Measurements from ENCODE around the gene ARHGAP28.

The ARHGAP28 gene, protein sequence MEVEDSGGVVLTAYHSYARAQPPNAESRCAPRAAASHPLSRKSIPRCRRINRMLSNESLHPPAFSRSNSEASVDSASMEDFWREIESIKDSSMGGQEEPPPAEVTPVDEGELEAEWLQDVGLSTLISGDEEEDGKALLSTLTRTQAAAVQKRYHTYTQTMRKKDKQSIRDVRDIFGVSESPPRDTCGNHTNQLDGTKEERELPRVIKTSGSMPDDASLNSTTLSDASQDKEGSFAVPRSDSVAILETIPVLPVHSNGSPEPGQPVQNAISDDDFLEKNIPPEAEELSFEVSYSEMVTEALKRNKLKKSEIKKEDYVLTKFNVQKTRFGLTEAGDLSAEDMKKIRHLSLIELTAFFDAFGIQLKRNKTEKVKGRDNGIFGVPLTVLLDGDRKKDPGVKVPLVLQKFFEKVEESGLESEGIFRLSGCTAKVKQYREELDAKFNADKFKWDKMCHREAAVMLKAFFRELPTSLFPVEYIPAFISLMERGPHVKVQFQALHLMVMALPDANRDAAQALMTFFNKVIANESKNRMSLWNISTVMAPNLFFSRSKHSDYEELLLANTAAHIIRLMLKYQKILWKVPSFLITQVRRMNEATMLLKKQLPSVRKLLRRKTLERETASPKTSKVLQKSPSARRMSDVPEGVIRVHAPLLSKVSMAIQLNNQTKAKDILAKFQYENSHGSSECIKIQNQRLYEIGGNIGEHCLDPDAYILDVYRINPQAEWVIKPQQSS

DNA sequence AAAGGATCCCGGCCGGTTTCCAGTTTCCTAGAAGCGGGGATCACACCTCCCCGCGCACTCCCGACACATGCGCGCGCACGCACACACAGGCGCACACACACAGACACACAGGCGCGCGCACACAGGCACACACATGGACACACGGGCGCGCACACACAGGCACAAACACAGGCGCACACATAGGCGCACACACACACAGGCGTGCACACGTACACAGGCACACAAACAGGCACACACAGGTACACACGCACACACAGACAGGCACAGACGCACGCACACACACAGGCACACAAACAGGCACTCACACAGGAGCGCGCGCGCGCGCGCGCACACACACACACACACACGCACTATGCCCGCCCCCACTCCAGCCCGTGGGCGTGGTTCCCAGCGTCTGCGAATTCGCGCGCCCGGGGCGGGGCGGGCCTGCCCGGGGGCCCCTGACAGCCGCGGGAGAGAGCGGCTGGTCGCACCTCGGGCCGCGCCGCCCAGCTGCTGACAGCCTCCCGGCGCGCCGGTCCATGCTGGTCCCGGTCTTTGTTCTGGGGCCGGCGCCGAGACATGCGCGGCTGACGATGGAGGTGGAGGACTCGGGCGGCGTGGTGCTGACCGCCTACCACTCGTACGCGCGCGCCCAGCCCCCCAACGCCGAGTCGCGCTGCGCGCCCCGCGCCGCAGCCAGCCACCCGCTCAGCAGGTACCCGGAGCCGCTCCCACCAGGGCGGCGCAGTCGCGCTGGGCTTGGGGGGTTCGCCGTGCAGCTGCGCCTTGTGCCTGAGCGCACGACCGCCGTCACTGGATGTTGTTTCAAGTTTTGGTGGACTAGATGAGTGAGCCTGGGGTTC lies at the start of gene ARHGAP28:
Gene ARHGAP28, plus strand, starts transcription at position 470 of the 845 bp plus-strand sequence. Its CDS starts 106 bp downstream, at position 576.
- Histone ChIP-seq H3K9me3 (ENCODE audit: control insufficient read depth, low read depth, low read length) (no peaks in the 10 kb centered on the region), H3K9ac (ENCODE audit: low read length) (peak within 1 kb of the TSS; percentile 86), H3K4me1 (ENCODE audit: control insufficient read depth, low read depth, low read length) (peaks cover 44% of the 10 kb centered on the region), H3K36me3 (ENCODE audit: control insufficient read depth, low read depth, low read length) (no peaks in the 10 kb centered on the region), H3K4me3 (ENCODE audit: low read length) (peak within 1 kb of the TSS; percentile 80), H3K27me3 (ENCODE audit: control insufficient read depth, insufficient read depth, low read length) (no peaks in the 10 kb centered on the region), H3K27ac (ENCODE audit: low read length) (peak within 1 kb of the TSS; percentile 73)

DNA sequence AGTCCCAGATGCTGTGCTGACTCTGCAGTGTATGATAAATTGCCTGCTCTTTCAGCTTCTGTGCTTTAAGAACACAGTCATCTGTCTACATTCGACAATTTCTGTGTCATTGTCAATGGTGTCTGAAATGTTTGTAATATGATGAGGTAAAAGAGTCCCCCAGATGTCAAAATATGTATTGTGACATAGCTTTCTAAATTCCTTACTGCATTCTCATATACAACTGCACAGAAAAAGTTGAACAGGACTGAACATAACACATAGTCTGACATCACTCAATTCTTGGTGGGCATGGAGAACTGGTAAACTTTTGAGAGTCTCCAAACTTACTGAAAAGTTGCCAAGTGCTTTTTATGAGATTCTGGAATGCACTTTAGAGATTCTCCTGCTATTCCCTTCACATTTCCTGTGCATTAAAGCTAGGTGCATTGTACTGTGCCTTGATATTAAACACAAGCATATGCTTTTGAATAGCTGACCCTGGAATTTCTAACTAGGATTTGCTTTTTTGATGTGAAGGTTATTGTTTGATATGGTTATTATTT lies 48.1 kb upstream of the ARHGAP28 start:
- no peak overlapping the region for H3K27ac ChIP-seq (ENCODE audit: low read length)
- H3K9ac ChIP-seq (ENCODE audit: low read length), result no peak overlapping the region
- no peak overlapping the region for H3K4me3 ChIP-seq (ENCODE audit: low read length)
- no peaks in the 10 kb centered on the region for H3K9me3 ChIP-seq (ENCODE audit: control insufficient read depth, low read depth, low read length)
- H3K4me1 ChIP-seq (ENCODE audit: control insufficient read depth, low read depth, low read length), result no peaks in the 10 kb centered on the region
- H3K27me3 ChIP-seq (ENCODE audit: control insufficient read depth, insufficient read depth, low read length), result no peaks in the 10 kb centered on the region
- H3K36me3 ChIP-seq (ENCODE audit: control insufficient read depth, low read depth, low read length), result no peaks in the 10 kb centered on the region

DNA sequence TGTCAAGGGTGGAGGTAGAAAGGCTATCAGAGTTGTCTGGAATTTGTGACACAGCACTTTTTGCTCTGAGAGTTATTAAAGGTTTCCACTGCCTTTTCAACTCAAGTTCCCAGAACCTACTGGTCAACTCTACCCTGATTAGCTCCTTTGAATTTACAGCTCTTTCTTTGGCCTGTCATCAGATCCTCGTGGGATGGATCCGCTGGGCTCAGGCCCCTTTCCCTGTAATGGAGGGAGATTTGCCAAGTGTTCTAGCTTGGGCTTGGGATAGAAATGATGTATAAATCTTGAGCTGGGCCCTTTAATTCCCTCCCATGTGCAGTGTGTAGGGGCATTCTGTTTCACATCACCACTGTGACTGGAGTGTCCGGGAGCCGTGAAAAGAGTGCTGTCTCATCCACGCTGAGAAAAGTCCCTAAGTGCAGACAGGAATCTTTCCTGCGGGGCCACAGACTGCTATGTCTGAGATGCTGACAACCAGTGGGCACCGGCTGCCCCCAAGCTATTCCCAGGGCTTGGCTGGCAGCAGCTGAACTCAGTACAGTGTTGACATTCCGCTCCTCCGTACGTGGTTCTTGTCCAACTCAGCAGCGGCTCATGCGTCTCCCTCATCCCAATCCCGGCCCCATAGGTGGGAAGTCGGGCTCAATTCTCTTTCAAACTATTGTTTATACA lies 46.9 kb upstream of the ARHGAP28 start:
- H3K27me3 ChIP-seq (ENCODE audit: control insufficient read depth, insufficient read depth, low read length), result no peaks in the 10 kb centered on the region
- no peaks in the 10 kb centered on the region for H3K36me3 ChIP-seq (ENCODE audit: control insufficient read depth, low read depth, low read length)
- no peak overlapping the region for H3K9ac ChIP-seq (ENCODE audit: low read length)
- H3K9me3 ChIP-seq (ENCODE audit: control insufficient read depth, low read depth, low read length), result no peaks in the 10 kb centered on the region
- H3K4me1 ChIP-seq (ENCODE audit: control insufficient read depth, low read depth, low read length), result no peaks in the 10 kb centered on the region
- H3K27ac ChIP-seq (ENCODE audit: low read length), result no peak overlapping the region
- H3K4me3 ChIP-seq (ENCODE audit: low read length), result no peak overlapping the region

DNA sequence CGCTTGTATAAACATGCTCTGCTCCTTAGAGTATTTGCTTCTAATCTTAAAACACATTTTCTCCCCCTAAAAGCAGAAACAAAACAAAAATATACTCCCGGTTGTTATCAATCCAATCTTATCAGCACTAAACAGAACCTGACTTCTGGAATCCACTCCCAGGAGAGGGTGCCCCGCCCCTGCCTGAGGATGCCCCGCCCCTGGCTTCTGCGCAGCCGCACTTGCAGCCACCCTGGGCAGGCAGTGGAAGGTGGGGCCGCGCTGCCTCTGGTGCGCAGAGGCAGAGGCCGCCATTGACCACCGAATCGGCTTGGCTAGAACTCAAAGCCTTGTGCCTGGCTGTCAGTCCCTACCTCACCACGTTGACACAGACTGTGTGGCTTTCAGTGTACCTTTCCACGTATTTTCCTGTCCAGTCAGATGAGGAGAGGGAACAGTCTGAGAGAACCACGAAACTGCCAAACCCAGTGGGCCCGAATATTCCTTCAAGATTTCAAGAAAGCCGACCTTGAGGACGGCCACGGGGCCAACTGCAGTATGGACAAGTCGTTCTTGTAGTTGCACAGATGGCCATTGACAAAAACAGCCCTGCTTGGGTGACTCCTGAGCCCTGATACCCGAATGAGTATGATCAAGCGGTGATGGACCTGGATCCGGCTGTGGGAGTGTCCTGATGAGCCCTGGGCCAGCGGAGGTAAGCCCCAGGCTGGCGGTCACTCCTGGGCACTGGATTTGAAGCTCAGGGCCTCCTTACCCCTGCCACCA lies 46.2 kb upstream of the ARHGAP28 start:
- H3K36me3 ChIP-seq (ENCODE audit: control insufficient read depth, low read depth, low read length), result no peaks in the 10 kb centered on the region
- H3K27me3 ChIP-seq (ENCODE audit: control insufficient read depth, insufficient read depth, low read length), result no peaks in the 10 kb centered on the region
- H3K4me1 ChIP-seq (ENCODE audit: control insufficient read depth, low read depth, low read length), result no peaks in the 10 kb centered on the region
- no peak overlapping the region for H3K9ac ChIP-seq (ENCODE audit: low read length)
- no peak overlapping the region for H3K4me3 ChIP-seq (ENCODE audit: low read length)
- H3K27ac ChIP-seq (ENCODE audit: low read length), result no peak overlapping the region
- H3K9me3 ChIP-seq (ENCODE audit: control insufficient read depth, low read depth, low read length), result no peaks in the 10 kb centered on the region

DNA sequence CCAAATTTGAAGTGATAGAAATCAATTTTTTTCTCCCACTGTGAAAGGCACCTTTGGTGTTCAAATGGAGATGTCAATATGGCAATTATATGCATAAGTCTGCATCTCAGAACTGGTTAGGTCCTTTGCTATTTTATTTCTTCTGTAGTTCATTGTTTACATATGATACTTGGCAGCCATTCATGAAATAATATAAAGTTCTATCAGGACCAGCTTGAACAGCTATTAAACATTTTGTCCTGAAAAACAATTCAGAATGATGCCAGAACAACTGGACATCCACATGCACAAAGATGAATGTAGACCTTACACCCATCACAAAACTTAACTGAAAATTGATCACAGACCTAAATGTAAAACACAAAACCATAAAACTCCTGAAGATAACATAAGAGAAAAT lies 41.8 kb upstream of the ARHGAP28 start:
- no peaks in the 10 kb centered on the region for H3K27me3 ChIP-seq (ENCODE audit: control insufficient read depth, insufficient read depth, low read length)
- H3K4me3 ChIP-seq (ENCODE audit: low read length), result no peak overlapping the region
- H3K27ac ChIP-seq (ENCODE audit: low read length), result no peak overlapping the region
- peaks cover 6% of the 10 kb centered on the region for H3K4me1 ChIP-seq (ENCODE audit: control insufficient read depth, low read depth, low read length)
- no peaks in the 10 kb centered on the region for H3K9me3 ChIP-seq (ENCODE audit: control insufficient read depth, low read depth, low read length)
- no peak overlapping the region for H3K9ac ChIP-seq (ENCODE audit: low read length)
- no peaks in the 10 kb centered on the region for H3K36me3 ChIP-seq (ENCODE audit: control insufficient read depth, low read depth, low read length)

DNA sequence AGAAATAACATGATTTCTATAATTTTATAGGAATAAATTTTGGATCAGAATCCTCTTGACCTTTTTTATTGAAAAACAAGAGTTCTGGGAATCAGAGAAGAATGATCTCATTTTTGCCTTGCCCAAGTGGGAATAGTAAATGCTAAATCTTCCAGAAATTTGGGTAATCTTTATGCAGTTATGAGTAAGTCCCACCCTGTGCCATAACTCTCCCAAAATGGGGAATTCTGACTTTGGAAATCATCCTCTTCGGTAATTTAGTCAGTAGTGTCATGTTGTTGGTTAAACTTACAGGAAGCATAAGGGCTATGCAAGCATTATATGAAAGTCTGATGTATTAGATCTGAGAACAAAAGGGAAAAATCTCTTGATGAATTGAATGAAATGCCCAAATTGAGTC lies 20.6 kb upstream of the ARHGAP28 start:
- no peaks in the 10 kb centered on the region for H3K36me3 ChIP-seq (ENCODE audit: control insufficient read depth, low read depth, low read length)
- no peak overlapping the region for H3K4me3 ChIP-seq (ENCODE audit: low read length)
- no peaks in the 10 kb centered on the region for H3K27me3 ChIP-seq (ENCODE audit: control insufficient read depth, insufficient read depth, low read length)
- no peak overlapping the region for H3K9ac ChIP-seq (ENCODE audit: low read length)
- peaks cover 9% of the 10 kb centered on the region for H3K4me1 ChIP-seq (ENCODE audit: control insufficient read depth, low read depth, low read length)
- H3K27ac ChIP-seq (ENCODE audit: low read length), result no peak overlapping the region
- no peaks in the 10 kb centered on the region for H3K9me3 ChIP-seq (ENCODE audit: control insufficient read depth, low read depth, low read length)

DNA sequence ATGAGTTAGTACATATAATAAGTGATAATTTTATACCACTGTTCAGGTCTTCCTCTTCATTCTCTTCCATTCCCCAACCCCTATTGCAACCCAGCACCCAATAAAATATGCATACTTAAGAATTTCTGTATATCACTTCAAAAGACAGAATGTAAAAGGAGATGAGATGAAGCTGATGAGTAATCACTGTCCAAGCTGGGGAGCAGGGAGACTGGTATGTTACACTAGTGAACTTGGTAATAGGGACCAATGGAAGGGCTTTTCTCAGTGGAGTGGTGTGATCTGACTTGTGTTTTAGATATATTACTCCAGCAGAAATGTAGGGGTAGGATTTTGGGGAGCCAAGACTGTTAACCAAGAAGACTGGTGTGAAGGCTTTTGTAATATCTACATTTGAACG lies 18.0 kb upstream of the ARHGAP28 start:
- Histone ChIP-seq H3K27ac (ENCODE audit: low read length) (no peak overlapping the region), H3K36me3 (ENCODE audit: control insufficient read depth, low read depth, low read length) (no peaks in the 10 kb centered on the region), H3K4me1 (ENCODE audit: control insufficient read depth, low read depth, low read length) (peaks cover 13% of the 10 kb centered on the region), H3K4me3 (ENCODE audit: low read length) (no peak overlapping the region), H3K9ac (ENCODE audit: low read length) (no peak overlapping the region), H3K27me3 (ENCODE audit: control insufficient read depth, insufficient read depth, low read length) (no peaks in the 10 kb centered on the region), H3K9me3 (ENCODE audit: control insufficient read depth, low read depth, low read length) (no peaks in the 10 kb centered on the region)

DNA sequence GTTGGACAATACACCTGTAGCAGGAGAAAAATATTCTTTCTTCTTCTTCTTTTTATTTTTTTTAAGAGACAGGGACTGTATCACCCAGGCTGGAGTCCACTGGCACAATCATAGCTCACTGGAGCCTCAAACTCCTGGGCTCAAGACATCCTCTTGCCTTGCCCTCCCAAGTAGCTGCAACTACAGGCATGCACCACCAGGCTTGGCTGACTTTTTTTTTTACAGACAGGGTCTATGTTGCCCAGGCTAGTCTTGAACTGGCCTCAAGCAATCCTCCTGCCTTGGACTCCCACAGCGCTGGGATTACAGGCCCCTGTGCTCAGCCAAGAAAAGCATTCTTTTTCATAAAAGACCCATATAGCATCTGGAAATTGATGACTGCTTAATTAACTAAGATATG lies 17.1 kb upstream of the ARHGAP28 start:
- H3K36me3 ChIP-seq (ENCODE audit: control insufficient read depth, low read depth, low read length), result no peaks in the 10 kb centered on the region
- H3K4me3 ChIP-seq (ENCODE audit: low read length), result no peak overlapping the region
- no peak overlapping the region for H3K27ac ChIP-seq (ENCODE audit: low read length)
- H3K27me3 ChIP-seq (ENCODE audit: control insufficient read depth, insufficient read depth, low read length), result no peaks in the 10 kb centered on the region
- peaks cover 13% of the 10 kb centered on the region for H3K4me1 ChIP-seq (ENCODE audit: control insufficient read depth, low read depth, low read length)
- no peak overlapping the region for H3K9ac ChIP-seq (ENCODE audit: low read length)
- H3K9me3 ChIP-seq (ENCODE audit: control insufficient read depth, low read depth, low read length), result no peaks in the 10 kb centered on the region

DNA sequence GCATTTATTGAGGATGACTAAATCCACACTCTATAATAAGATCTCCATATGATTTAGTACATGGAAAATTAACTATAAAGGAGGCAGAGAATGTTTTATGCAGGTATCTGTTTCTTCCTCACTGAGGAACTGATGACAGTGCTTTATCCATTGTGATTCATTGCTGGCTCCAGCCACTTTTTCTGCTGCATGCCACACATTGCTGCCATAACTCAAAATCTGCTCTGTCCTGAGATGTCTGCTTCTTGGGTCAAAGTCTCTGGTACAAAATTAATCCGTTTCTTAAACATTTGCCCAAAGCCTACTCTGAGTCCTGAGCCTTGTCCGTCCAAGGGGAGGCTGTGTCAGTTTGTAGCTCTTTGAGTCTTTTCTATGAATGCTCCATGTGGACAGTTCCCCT lies 15.5 kb upstream of the ARHGAP28 start:
- H3K9me3 ChIP-seq (ENCODE audit: control insufficient read depth, low read depth, low read length), result no peaks in the 10 kb centered on the region
- no peaks in the 10 kb centered on the region for H3K27me3 ChIP-seq (ENCODE audit: control insufficient read depth, insufficient read depth, low read length)
- H3K4me3 ChIP-seq (ENCODE audit: low read length), result no peak overlapping the region
- H3K9ac ChIP-seq (ENCODE audit: low read length), result no peak overlapping the region
- H3K36me3 ChIP-seq (ENCODE audit: control insufficient read depth, low read depth, low read length), result no peaks in the 10 kb centered on the region
- peaks cover 13% of the 10 kb centered on the region for H3K4me1 ChIP-seq (ENCODE audit: control insufficient read depth, low read depth, low read length)
- H3K27ac ChIP-seq (ENCODE audit: low read length), result no peak overlapping the region

DNA sequence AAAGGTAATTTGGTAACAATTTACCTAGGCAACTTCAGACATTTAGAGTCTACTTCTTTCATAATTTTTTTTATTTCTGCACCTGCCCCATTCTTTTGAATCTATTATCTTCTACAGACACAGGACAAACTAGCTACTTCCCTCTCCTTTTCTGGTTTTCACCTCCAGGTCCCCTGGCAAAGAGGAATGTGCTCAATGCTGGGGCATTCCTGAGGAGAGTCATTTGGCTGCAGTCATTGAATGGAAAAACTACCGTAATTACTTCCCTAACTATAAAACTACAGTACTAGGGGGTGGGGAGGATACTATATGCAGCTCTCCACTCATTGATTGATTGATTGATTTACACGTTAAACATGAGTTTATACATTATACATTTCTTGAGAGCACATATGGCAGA lies 11.2 kb upstream of the ARHGAP28 start:
- Histone ChIP-seq H3K36me3 (ENCODE audit: control insufficient read depth, low read depth, low read length) (no peaks in the 10 kb centered on the region), H3K9me3 (ENCODE audit: control insufficient read depth, low read depth, low read length) (no peaks in the 10 kb centered on the region), H3K4me3 (ENCODE audit: low read length) (no peak overlapping the region), H3K4me1 (ENCODE audit: control insufficient read depth, low read depth, low read length) (peaks cover 9% of the 10 kb centered on the region), H3K27ac (ENCODE audit: low read length) (no peak overlapping the region), H3K9ac (ENCODE audit: low read length) (no peak overlapping the region), H3K27me3 (ENCODE audit: control insufficient read depth, insufficient read depth, low read length) (no peaks in the 10 kb centered on the region)

Measured in iPS-18a (cell line).